Loucy (cell line): Measurements from ENCODE around the gene ARID1B.

Experiments
- EZH2phosphoT487 ChIP-seq: fragments of 200-600 bp; IDR thresholded peaks from 2 replicates; pipeline ENCODE4 v1.6.1; 2018; ENCODE audit warnings: antibody characterized with exemption, mild to moderate bottlenecking, moderate library complexity, borderline replicate concordance
- TF ChIP-seq, protein P1 (sequence below): fragments of 200-600 bp; sonication (generic); conservative IDR thresholded peaks from 2 replicates; pipeline ENCODE4 v1.5.1; 2014; ENCODE audit warnings: mild to moderate bottlenecking, antibody characterized with exemption, low read length

DNA sequence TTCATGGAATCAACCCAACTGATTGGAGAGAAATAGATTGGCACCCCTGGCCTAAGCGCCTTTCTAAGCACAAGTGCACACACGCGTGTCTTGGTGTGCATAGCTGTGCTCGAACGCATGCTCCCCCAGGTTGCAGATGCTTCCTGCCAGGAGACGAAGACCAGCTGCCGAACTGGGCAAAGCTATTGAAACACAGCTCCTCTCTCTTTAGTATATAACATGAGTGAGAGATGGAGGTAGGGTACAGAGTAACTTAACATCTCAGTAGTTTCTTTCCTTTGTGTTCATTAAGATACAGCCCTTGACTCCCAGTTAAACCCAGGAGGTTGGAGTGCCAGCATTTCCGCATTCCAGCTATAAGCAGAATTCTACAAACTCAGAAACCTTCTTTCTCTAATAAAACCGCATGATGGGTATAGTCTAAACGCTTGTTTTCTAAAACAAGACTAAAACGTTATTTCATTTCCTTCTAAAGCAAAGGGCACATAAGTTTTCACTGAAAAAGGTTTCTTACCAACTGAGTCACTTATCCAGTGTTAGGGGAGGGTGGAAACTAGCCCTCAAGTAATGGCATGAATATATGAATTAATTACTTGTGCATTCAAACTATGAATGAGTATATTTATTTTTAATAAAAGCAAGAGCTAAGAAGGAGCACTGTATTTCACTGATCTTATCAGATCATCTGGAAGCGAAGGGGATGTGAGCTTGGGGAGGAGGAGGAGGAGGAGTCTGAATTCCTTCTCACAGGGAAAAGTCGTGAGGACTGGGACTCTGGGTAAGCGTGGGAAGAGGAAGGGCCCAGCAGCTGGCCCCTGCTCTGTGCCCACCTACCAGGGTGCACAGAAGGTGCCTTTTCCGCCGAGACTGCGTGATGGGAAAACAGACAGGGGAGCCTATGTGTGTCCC is 367.0 kb downstream of the ARID1B start:
- TF ChIP-seq, protein P1, sequence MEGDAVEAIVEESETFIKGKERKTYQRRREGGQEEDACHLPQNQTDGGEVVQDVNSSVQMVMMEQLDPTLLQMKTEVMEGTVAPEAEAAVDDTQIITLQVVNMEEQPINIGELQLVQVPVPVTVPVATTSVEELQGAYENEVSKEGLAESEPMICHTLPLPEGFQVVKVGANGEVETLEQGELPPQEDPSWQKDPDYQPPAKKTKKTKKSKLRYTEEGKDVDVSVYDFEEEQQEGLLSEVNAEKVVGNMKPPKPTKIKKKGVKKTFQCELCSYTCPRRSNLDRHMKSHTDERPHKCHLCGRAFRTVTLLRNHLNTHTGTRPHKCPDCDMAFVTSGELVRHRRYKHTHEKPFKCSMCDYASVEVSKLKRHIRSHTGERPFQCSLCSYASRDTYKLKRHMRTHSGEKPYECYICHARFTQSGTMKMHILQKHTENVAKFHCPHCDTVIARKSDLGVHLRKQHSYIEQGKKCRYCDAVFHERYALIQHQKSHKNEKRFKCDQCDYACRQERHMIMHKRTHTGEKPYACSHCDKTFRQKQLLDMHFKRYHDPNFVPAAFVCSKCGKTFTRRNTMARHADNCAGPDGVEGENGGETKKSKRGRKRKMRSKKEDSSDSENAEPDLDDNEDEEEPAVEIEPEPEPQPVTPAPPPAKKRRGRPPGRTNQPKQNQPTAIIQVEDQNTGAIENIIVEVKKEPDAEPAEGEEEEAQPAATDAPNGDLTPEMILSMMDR: no peak
- TF ChIP-seq EZH2phosphoT487: no peak
